Measurements from ENCODE around the gene GPRIN3. TPM values are rescaled to one million over a fixed set of nuclear protein-coding genes. Genes with fewer than 3 reads are reported as not detected.

The GPRIN3 gene
- total RNA-seq = 0.41 and 0.84 TPM in 2 replicates

DNA sequence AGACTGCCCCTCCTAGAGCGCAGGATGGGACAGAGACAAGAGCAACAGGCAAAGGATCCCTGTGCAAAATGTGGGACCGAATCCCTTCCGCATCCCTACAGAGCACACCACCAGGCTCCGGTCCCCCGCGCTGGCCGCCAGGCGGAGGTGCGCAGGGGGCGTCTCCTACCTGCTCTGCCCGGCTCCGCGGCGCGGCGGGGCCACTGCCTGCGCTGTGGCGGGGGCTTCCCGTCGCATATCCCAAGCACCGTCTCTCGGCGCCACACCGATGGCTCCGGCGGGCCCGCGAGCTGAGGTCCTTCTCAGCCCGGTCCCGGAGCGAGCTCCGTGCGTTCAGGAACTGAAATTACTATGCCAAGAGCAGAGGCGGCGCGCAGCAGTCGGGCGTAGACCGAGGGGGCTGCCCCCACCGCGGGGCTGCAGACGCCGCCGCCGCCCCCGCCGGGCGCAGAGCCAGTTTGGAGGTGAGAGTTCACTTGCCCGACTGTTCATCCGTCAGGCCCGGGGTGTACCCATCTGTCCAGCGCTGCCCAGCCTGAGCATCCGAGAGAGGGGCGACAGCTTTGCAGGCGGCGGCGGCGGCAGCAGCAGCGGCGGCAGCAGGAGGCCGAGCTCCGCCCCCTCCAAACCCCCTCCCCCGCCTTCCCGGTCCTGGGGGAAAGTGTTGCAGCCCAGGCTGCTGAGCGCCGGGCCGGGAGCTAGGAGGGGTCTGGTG lies at the start of gene GPRIN3:
TSS of gene GPRIN3 (minus strand) at position 355 of the 715 bp plus-strand sequence. CDS start 57,690 bp downstream, outside the sequence.
- TF ChIP-seq, protein P1, sequence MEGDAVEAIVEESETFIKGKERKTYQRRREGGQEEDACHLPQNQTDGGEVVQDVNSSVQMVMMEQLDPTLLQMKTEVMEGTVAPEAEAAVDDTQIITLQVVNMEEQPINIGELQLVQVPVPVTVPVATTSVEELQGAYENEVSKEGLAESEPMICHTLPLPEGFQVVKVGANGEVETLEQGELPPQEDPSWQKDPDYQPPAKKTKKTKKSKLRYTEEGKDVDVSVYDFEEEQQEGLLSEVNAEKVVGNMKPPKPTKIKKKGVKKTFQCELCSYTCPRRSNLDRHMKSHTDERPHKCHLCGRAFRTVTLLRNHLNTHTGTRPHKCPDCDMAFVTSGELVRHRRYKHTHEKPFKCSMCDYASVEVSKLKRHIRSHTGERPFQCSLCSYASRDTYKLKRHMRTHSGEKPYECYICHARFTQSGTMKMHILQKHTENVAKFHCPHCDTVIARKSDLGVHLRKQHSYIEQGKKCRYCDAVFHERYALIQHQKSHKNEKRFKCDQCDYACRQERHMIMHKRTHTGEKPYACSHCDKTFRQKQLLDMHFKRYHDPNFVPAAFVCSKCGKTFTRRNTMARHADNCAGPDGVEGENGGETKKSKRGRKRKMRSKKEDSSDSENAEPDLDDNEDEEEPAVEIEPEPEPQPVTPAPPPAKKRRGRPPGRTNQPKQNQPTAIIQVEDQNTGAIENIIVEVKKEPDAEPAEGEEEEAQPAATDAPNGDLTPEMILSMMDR (IDR thresholded peaks at IDR 0.05; ENCODE audit: insufficient read depth, low read length, poor library complexity, severe bottlenecking) = no peak
- DNase-seq (ENCODE audit: low read depth) = no peak
- Histone ChIP-seq H3K27me3 (ENCODE audit: control insufficient read depth, insufficient read depth, low read length) (no peaks in the 10 kb centered on the region), H3K4me3 (ENCODE audit: low read depth, low read length) (peak within 1 kb of the TSS; percentile 78), H3K36me3 (ENCODE audit: control insufficient read depth, insufficient read depth, low read length) (no peaks in the 10 kb centered on the region)

DNA sequence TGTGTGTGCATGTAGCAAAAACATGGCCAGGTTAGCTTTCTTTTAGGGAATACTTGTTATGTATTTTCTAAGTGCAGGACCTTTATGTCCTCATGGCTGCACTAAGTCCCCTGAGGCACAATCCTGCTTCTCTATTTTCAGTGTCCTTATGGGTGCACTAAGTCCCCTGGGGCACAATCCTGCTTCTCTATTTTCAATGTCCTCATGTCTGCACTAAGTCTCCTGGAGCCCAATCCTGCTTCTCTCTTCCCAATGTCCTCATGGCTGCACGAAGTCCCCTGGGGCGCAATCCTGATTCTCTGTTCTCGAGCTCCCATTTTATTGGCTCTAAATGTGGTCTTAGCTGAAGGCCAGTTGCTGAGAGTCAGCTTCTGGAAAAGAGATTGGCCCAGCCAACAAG lies 49.7 kb upstream of the GPRIN3 start:
- Histone ChIP-seq H3K27me3 (ENCODE audit: control insufficient read depth, insufficient read depth, low read length) (no peaks in the 10 kb centered on the region), H3K4me3 (ENCODE audit: low read depth, low read length) (no peak overlapping the region), H3K36me3 (ENCODE audit: control insufficient read depth, insufficient read depth, low read length) (no peaks in the 10 kb centered on the region)
- TF ChIP-seq, protein P1 (IDR thresholded peaks at IDR 0.05; ENCODE audit: insufficient read depth, low read length, poor library complexity, severe bottlenecking) = no peak
- no peak for DNase-seq (ENCODE audit: low read depth)

DNA sequence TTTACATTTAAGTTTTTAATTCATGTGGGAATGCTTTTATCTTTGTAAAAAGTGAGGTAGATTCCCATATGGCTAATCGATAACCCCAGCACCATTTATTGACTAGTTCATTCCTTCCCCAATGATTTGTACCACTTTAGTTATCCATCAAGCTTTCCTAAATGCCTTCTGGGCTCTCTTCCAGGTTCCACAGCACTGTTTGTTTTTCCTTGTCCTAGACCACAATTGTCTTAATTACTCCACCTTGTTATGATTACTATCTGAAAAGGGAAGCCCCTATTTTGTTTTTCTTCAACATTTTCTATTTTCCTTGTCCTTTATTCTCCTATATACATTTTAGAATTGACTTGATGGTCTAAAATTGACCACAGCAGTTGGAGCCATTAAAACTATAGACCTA lies 48.5 kb upstream of the GPRIN3 start:
- peak; percentile 5 for DNase-seq (ENCODE audit: low read depth)
- TF ChIP-seq, protein P1 (IDR thresholded peaks at IDR 0.05; ENCODE audit: insufficient read depth, low read length, poor library complexity, severe bottlenecking) = no peak

DNA sequence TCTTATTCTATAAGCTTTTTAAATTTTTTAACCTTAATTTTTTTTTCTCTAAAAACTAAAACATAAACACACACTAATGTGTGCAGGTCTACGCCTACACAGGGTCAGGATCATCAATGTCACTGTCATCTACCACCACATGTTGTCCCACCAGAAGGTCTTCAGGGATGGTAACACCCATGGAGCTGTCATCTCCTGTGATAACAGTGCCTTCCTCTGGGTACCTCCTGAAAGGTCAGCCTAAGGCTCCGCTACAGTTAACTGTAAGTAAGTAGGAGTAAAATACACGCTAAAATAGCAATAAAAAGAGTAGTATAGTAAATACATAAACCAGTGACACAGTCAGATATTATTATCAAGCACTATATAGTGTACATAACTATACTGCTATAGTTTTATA lies 45.9 kb upstream of the GPRIN3 start:
- DNase-seq (ENCODE audit: low read depth) = no peak
- TF ChIP-seq, protein P1 (IDR thresholded peaks at IDR 0.05; ENCODE audit: insufficient read depth, low read length, poor library complexity, severe bottlenecking) = no peak

More for the DNA sequence above, 48.5 kb upstream of the GPRIN3 start:
- Histone ChIP-seq H3K27me3 (ENCODE audit: control insufficient read depth, insufficient read depth, low read length) (no peaks in the 10 kb centered on the region), H3K4me3 (ENCODE audit: low read depth, low read length) (no peak overlapping the region), H3K36me3 (ENCODE audit: control insufficient read depth, insufficient read depth, low read length) (no peaks in the 10 kb centered on the region)

DNA sequence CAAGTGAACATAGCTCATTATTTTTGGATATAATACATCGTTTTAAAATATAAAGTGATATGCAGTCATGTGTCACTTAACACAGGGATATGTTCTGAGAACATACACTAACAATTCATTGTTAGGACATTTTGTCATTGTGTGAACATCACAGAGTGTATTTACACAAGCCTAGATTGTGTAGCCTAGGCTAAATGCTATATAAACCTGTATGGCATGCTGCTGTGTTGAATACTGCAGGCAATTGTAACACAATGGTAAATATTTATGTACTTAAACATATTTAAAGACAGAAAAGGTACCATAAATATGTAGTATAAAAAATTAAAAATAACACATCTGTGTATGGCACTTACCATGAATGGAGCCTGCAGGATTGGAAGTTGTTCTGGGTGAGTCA lies 44.9 kb upstream of the GPRIN3 start:
- no peak overlapping the region for H3K4me3 ChIP-seq (ENCODE audit: low read depth, low read length)
- no peak for DNase-seq (ENCODE audit: low read depth)
- H3K36me3 ChIP-seq (ENCODE audit: control insufficient read depth, insufficient read depth, low read length) = no peaks in the 10 kb centered on the region
- no peaks in the 10 kb centered on the region for H3K27me3 ChIP-seq (ENCODE audit: control insufficient read depth, insufficient read depth, low read length)
- TF ChIP-seq, protein P1 (IDR thresholded peaks at IDR 0.05; ENCODE audit: insufficient read depth, low read length, poor library complexity, severe bottlenecking) = no peak

More for the DNA sequence above, 45.9 kb upstream of the GPRIN3 start:
- Histone ChIP-seq H3K27me3 (ENCODE audit: control insufficient read depth, insufficient read depth, low read length) (no peaks in the 10 kb centered on the region), H3K36me3 (ENCODE audit: control insufficient read depth, insufficient read depth, low read length) (no peaks in the 10 kb centered on the region), H3K4me3 (ENCODE audit: low read depth, low read length) (no peak overlapping the region)

DNA sequence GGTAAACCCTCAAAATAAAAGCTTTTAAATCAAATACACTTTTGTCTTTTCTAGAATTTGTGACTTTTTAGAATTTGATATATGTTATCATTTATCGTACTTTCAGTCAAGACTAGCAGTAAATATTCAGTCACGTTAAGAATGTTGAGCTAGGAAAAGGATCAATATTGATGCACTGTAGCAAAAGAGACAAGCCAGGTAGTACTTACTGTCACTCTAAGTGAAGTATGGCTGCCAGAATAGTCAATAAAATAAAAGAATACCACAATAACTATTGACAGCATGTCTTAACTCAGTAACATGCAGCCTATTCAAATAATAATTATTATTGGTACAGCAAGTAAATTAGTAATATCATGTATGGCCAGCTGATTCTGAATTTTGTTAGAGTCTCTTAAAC lies 43.6 kb upstream of the GPRIN3 start:
- no peaks in the 10 kb centered on the region for H3K36me3 ChIP-seq (ENCODE audit: control insufficient read depth, insufficient read depth, low read length)
- TF ChIP-seq, protein P1 (IDR thresholded peaks at IDR 0.05; ENCODE audit: insufficient read depth, low read length, poor library complexity, severe bottlenecking) = no peak
- no peak for DNase-seq (ENCODE audit: low read depth)
- H3K4me3 ChIP-seq (ENCODE audit: low read depth, low read length) = no peak overlapping the region
- no peaks in the 10 kb centered on the region for H3K27me3 ChIP-seq (ENCODE audit: control insufficient read depth, insufficient read depth, low read length)

Measured in kidney epithelial cell (primary cell).